CD4-positive, alpha-beta T cell (primary cell): ENCODE data around the gene COA8. TPM values are rescaled to one million over a fixed set of nuclear protein-coding genes. Genes with fewer than 3 reads are reported as not detected.

Experiments
- ATAC-seq: fragments of 200-7000 bp; cut with Tn5 transposase; one replicate; pipeline ENCODE4 v1.10.0; 2022; ENCODE audit warnings: mild to moderate bottlenecking; ENCODE audit not compliant: poor library complexity
- CTCF ChIA-PET: fragments of 350-600 bp; sonication (Branson Sonifier 250); formaldehyde crosslinking; loops from one replicate; lab custom pipeline; 2021; ENCODE audit warnings: antibody characterized with exemption, inconsistent platforms; lab: Charles Lee
- POLR2A ChIA-PET: fragments of 350-600 bp; sonication (Branson Sonifier 250); formaldehyde crosslinking; loops from one replicate; lab custom pipeline; 2021; ENCODE audit warnings: antibody characterized with exemption, inconsistent platforms; lab: Charles Lee
- DNase-seq, 14 experiments: peaks; one replicate each; pipeline ENCODE4 v3.0.0-alpha.2; 2013 to 2020; ENCODE audit warnings: mixed read lengths in 2 of 14
- H3K27ac ChIP-seq, 2 donors: one replicate each; pipeline versions ENCODE4 v1.5.1 to v1.7.0; 2013; ENCODE audit warnings: low read length in 2 of 2, low read depth in 1 of 2, mild to moderate bottlenecking in 1 of 2
- H3K27me3 ChIP-seq, 2 experiments: 1 replicate in 1 of 2; 2 replicates in 1 of 2; pipeline versions ENCODE4 v1.6.1 to v1.7.0; 2013; ENCODE audit warnings: low read length in 2 of 2, control low read depth in 1 of 2, mild to moderate bottlenecking in 1 of 2, moderate library complexity in 1 of 2; ENCODE audit not compliant: insufficient read depth in 2 of 2, control insufficient read depth in 1 of 2
- H3K36me3 ChIP-seq: one replicate; pipeline ENCODE4 v1.6.1; 2013; ENCODE audit warnings: low read length, control low read depth; ENCODE audit not compliant: insufficient read depth
- H3K4me1 ChIP-seq: one replicate; pipeline ENCODE4 v1.6.1; 2013; ENCODE audit warnings: low read length, control low read depth; ENCODE audit not compliant: insufficient read depth
- H3K4me3 ChIP-seq: one replicate; pipeline ENCODE4 v1.5.1; 2013; ENCODE audit warnings: mild to moderate bottlenecking, low read length, moderate library complexity
- H3K9me3 ChIP-seq, 2 experiments: 1 replicate in 1 of 2; 2 replicates in 1 of 2; pipeline versions ENCODE4 v1.6.1 to v1.7.0; 2013; ENCODE audit warnings: low read length in 2 of 2, mild to moderate bottlenecking in 2 of 2, control low read depth in 1 of 2, moderate library complexity in 1 of 2; ENCODE audit not compliant: control insufficient read depth in 1 of 2, insufficient read depth in 1 of 2
- H3K27ac Mint-ChIP-seq: one replicate; pipeline ENCODE4 v1.8.0; 2020; ENCODE audit warnings: mixed read lengths
- H3K27me3 Mint-ChIP-seq: one replicate; pipeline ENCODE4 v1.8.0; 2021; ENCODE audit warnings: mixed read lengths
- H3K36me3 Mint-ChIP-seq: one replicate; pipeline ENCODE4 v1.8.0; 2021; ENCODE audit warnings: low read depth, mixed read lengths
- H3K4me1 Mint-ChIP-seq: one replicate; pipeline ENCODE4 v1.8.0; 2021; ENCODE audit warnings: low read depth, mixed read lengths
- H3K4me3 Mint-ChIP-seq: one replicate; pipeline ENCODE4 v1.8.0; 2020; ENCODE audit warnings: mild to moderate bottlenecking, mixed read lengths
- H3K9me3 Mint-ChIP-seq: one replicate; pipeline ENCODE4 v1.8.0; 2020; ENCODE audit warnings: mixed read lengths
- CTCF ChIP-seq: fragments of 200-600 bp; IDR thresholded peaks from one replicate; pipeline ENCODE4 v1.8.0; 2022; ENCODE audit warnings: antibody characterized with exemption, mild to moderate bottlenecking
- intact Hi-C, 2 experiments: fragments of 100-400 bp; cut with DNase I in 1 of 2; cut with micrococcal nuclease in 1 of 2; formaldehyde crosslinking; loops; one replicate each; pipeline versions ENCODE4 v1.15.1 to v1.9.0; 2023 to 2025; cut with DNase I, micrococcal nuclease
- total RNA-seq, 174 experiments: library from RNA in 2 of 174; stranded (reverse) in 2 of 174; gene quantifications; one replicate each; pipeline ENCODE4 v1.2.3 and lab custom pipeline; 2021 to 2026

Gene COA8
- total RNA-seq, 2 experiments from 2014 or later, result 9.1 to 10.7 TPM

DNA sequence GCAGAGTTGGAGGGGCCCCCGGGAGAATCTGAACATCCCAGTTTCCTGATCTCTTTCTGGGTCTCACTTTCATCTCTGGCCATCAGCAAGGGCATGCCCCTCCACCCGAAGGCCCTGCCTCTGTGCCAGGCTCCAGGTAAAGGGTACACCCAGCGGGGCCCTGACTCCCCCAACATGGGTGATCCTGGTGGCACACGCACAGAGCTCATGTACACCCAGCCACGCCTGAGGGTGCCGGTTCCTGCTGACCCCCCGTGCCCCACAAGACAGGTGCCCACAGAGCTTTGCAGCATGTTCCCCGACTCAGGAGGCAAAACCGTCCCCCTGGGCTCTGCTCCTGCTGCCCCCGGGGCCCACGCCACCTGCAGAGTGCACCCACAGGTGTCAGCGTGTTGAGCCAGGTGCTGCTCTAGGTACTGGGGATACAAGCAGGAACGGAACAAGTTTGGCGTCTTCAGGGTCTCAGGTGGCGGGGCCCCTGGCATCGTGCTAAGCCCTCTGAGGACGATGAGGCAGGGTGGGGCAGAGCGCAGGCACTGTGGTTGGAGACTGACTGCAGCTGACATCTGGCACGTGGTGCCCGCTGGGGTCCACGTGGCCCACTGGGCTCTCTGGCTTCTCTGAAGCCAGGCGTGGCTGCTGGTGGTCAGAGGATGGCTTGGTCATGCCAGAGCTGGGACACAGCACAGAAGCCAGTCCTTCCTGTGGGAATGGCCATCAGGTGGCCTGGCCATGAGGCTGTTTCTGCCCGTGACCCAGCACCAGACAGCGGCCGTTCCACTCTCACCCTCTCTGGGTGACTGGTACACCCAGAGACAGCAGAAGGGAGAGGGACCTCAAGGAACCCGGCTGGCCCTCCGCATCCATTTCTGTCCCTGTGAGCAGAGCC, 14.1 kb upstream of the COA8 start:
- Mint-ChIP-seq H3K36me3 (peaks cover under 1% of the 10 kb centered on the region), H3K27me3 (no peaks in the 10 kb centered on the region), H3K27ac (no peak overlapping the region), H3K4me3 (no peak overlapping the region), H3K9me3 (no peaks in the 10 kb centered on the region), H3K4me1 (no peaks in the 10 kb centered on the region)
- Histone ChIP-seq H3K36me3 (no peaks in the 10 kb centered on the region), H3K27me3 (no peaks in the 10 kb centered on the region), H3K4me3 (no peak overlapping the region), H3K4me1 (peaks cover 8% of the 10 kb centered on the region), H3K27ac (no peak overlapping the region), H3K9me3 (no peaks in the 10 kb centered on the region)
- CTCF ChIA-PET, result interaction anchor here (3.8 kb wide), 1 partner anchor 30 kb away, joined by 22 read pairs; no protein-coding TSS in a partner anchor
- POLR2A ChIA-PET, result no interaction called here
- ATAC-seq (no peak), DNase-seq (no peak)
- no peak for TF ChIP-seq CTCF
- intact Hi-C loops, result loop anchor here in 1 of 2 experiments (5.0 kb wide), 1 partner anchor 441 kb away; no protein-coding TSS in a partner anchor

GRCh38 chr14:103549361-103550311, 13.1 kb upstream of the COA8 start:
- peaks cover under 1% of the 10 kb centered on the region for H3K4me1 Mint-ChIP-seq
- TF ChIP-seq CTCF, result no peak
- H3K36me3 Mint-ChIP-seq, result peaks cover 5% of the 10 kb centered on the region
- Histone ChIP-seq H3K27me3 (no peaks in the 10 kb centered on the region), H3K4me3 (no peak overlapping the region), H3K4me1 (peaks cover 8% of the 10 kb centered on the region), H3K27ac (no peak overlapping the region), H3K36me3 (peaks cover under 1% of the 10 kb centered on the region), H3K9me3 (no peaks in the 10 kb centered on the region)
- DNase-seq (no peak), ATAC-seq (no peak)
- ChIA-PET POLR2A (no interaction called here), CTCF (interaction anchor here (1.3 kb wide), 1 partner anchor 49 kb away, joined by 3 read pairs; no protein-coding TSS in a partner anchor)
- no peak overlapping the region for H3K4me3 Mint-ChIP-seq
- no peaks in the 10 kb centered on the region for H3K9me3 Mint-ChIP-seq
- intact Hi-C loops, result loop anchor here in 1 of 2 experiments (5.0 kb wide), 1 partner anchor 442 kb away; no protein-coding TSS in a partner anchor
- no peaks in the 10 kb centered on the region for H3K27me3 Mint-ChIP-seq
- H3K27ac Mint-ChIP-seq, result no peak overlapping the region
